Prostate gland (tissue), 2 donors: Measurements from ENCODE around the gene SLC35G1. TPM values are rescaled to one million over a fixed set of nuclear protein-coding genes. Genes with fewer than 3 reads are reported as not detected.
A peak's percentile ranks its signal among the peaks of the same experiment; 100 is the strongest.

Source experiments
- DNase-seq: peaks from one replicate; pipeline ENCODE4 v3.0.0-alpha.2; 2019; ENCODE audit warnings: low spot score
- H3K27ac ChIP-seq, 2 donors: fragments of 200-600 bp; sonication (generic); 2 replicates each; pipeline ENCODE4 v1.5.1; 2017 to 2019
- H3K27me3 ChIP-seq: fragments of 200-600 bp; sonication (generic); replicated peaks from 2 replicates; pipeline ENCODE4 v1.5.1; 2019; ENCODE audit not compliant: insufficient read depth
- H3K36me3 ChIP-seq, 2 donors: fragments of 200-600 bp; sonication (generic); 1 replicate in 1 of 2; 2 replicates in 1 of 2; pipeline versions ENCODE4 v1.5.1 to v1.8.1; 2017 to 2019
- H3K4me1 ChIP-seq: fragments of 200-600 bp; sonication (generic); replicated peaks from 2 replicates; pipeline ENCODE4 v1.5.1; 2019
- H3K4me3 ChIP-seq, 2 donors: fragments of 200-600 bp; sonication (generic); 2 replicates each; pipeline ENCODE4 v1.5.1; 2017 to 2019
- H3K9me3 ChIP-seq: fragments of 200-600 bp; sonication (generic); 2 replicates; pipeline ENCODE4 v1.5.1; 2017
- CTCF ChIP-seq, 4 experiments: fragments of 200-600 bp in 2 of 4; fragments of 450-650 bp in 2 of 4; sonication (generic) in 2 of 4; IDR thresholded peaks; 1 replicate in 3 of 4; 2 replicates in 1 of 4; pipeline ENCODE4 v1.5.1; 2016 to 2019; ENCODE audit warnings: antibody characterized with exemption in 4 of 4, mild to moderate bottlenecking in 2 of 4, moderate library complexity in 2 of 4
- POLR2A ChIP-seq: fragments of 450-650 bp; IDR thresholded peaks from one replicate; pipeline ENCODE4 v1.6.1; 2016; ENCODE audit warnings: antibody characterized with exemption, mild to moderate bottlenecking
- POLR2AphosphoS5 ChIP-seq: sonication (generic); formaldehyde crosslinking; IDR thresholded peaks from one replicate; pipeline ENCODE4 v1.6.1; 2017; ENCODE audit warnings: antibody characterized with exemption
- WGBS: methylation state at CpG from one replicate; pipeline ENCODE4 v1.1.5; 2018; 5-methylcytosine and 5-hydroxymethylcytosine counted together
- intact Hi-C: fragments of 100-400 bp; cut with DNase I; formaldehyde crosslinking; loops from one replicate; pipeline ENCODE4 v1.14.2; 2022
- total RNA-seq, 2 donors: library from RNA; depleted of rRNA; stranded (reverse); fragments of >200 nt; gene quantifications; one replicate each; pipeline ENCODE4 v1.1.0, GENCODE V29; 2016

SLC35G1 gene
- total RNA-seq, 2 donors from 2014 or later: 2.3 to 5.9 TPM

- intact Hi-C loops: no loop called here
- 41% methylated on average over 22 of the region's 22 CpGs for WGBS
- H3K4me1 ChIP-seq: no peaks in the 10 kb centered on the region
- TF ChIP-seq POLR2AphosphoS5 (no peak), CTCF (IDR thresholded peaks at IDR 0.05) (no peak), POLR2A (no peak)
- H3K27ac ChIP-seq: no peak overlapping the region
- H3K36me3 ChIP-seq: no peaks in the 10 kb centered on the region
- no peak for DNase-seq
- no peaks in the 10 kb centered on the region for H3K9me3 ChIP-seq
- no peaks in the 10 kb centered on the region for H3K27me3 ChIP-seq
- H3K4me3 ChIP-seq: peak overlapping the region; percentile 54 to 55
Measured at GRCh38 chr10:93894516-93895378, 969 bp downstream of the SLC35G1 start.

GRCh38 chr10:93897070-93897780 is 3.4 kb downstream of the SLC35G1 start:
- no peaks in the 10 kb centered on the region for H3K9me3 ChIP-seq
- no peak for TF ChIP-seq CTCF (IDR thresholded peaks at IDR 0.05)
- no peak for TF ChIP-seq POLR2AphosphoS5
- TF ChIP-seq POLR2A: no peak
- H3K4me1 ChIP-seq: no peaks in the 10 kb centered on the region
- WGBS: 81% methylated on average over 4 of the region's 4 CpGs
- DNase-seq: no peak
- no peaks in the 10 kb centered on the region for H3K36me3 ChIP-seq
- H3K4me3 ChIP-seq: no peak overlapping the region
- no peak overlapping the region for H3K27ac ChIP-seq
- no peaks in the 10 kb centered on the region for H3K27me3 ChIP-seq
- intact Hi-C loops: no loop called here

- H3K27ac ChIP-seq: no peak overlapping the region
- TF ChIP-seq POLR2AphosphoS5 (no peak), POLR2A (no peak), CTCF (IDR thresholded peaks at IDR 0.05) (no peak)
- no peak for DNase-seq
- no peaks in the 10 kb centered on the region for H3K27me3 ChIP-seq
- intact Hi-C loops: no loop called here
- no peak overlapping the region for H3K4me3 ChIP-seq
- 98% methylated on average over 2 of the region's 2 CpGs for WGBS
- no peaks in the 10 kb centered on the region for H3K4me1 ChIP-seq
- no peaks in the 10 kb centered on the region for H3K36me3 ChIP-seq
- no peaks in the 10 kb centered on the region for H3K9me3 ChIP-seq
Measured at GRCh38 chr10:93899109-93899508, 5.3 kb downstream of the SLC35G1 start.

- TF ChIP-seq POLR2AphosphoS5 (no peak), POLR2A (no peak), CTCF (IDR thresholded peaks at IDR 0.05) (no peak)
- Histone ChIP-seq H3K4me3 (no peak overlapping the region), H3K9me3 (no peaks in the 10 kb centered on the region), H3K4me1 (no peaks in the 10 kb centered on the region), H3K27me3 (no peaks in the 10 kb centered on the region), H3K27ac (no peak overlapping the region), H3K36me3 (no peaks in the 10 kb centered on the region)
- WGBS: 94% methylated on average over 2 of the region's 2 CpGs
- no peak for DNase-seq
- intact Hi-C loops: no loop called here
Measured at GRCh38 chr10:93903051-93903450, 9.3 kb downstream of the SLC35G1 start.
